ENCODE data around the gene SLCO4A1.

SLCO4A1 gene

GRCh38 chr20:62642051-62642665 lies at the start of gene SLCO4A1:
Gene SLCO4A1 (plus strand): TSS chr20:62642503. CDS start chr20:62656455, 13,952 bp downstream.
- peak; percentile 65 for DNase-seq

- DNase-seq: no peak
These were observed 49.7 kb upstream of the SLCO4A1 start for GRCh38 chr20:62592506-62593177.

- DNase-seq: no peak
These were observed 48.7 kb upstream of the SLCO4A1 start for GRCh38 chr20:62593616-62594015.

- DNase-seq: no peak
These were observed 47.2 kb upstream of the SLCO4A1 start for GRCh38 chr20:62595069-62595468.

GRCh38 chr20:62595491-62595890 lies 46.8 kb upstream of the SLCO4A1 start:
- DNase-seq: peak; percentile 63

GRCh38 chr20:62596486-62596885 lies 45.8 kb upstream of the SLCO4A1 start:
- no peak for DNase-seq

GRCh38 chr20:62596921-62597320 lies 45.4 kb upstream of the SLCO4A1 start:
- DNase-seq: no peak

- DNase-seq: no peak
These were observed 44.7 kb upstream of the SLCO4A1 start for GRCh38 chr20:62597416-62598115.

GRCh38 chr20:62598761-62599194 lies 43.5 kb upstream of the SLCO4A1 start:
- peak; percentile 89 for DNase-seq

- DNase-seq: no peak
These were observed 42.8 kb upstream of the SLCO4A1 start for GRCh38 chr20:62599216-62600110.

- no peak for DNase-seq
These were observed 41.1 kb upstream of the SLCO4A1 start for GRCh38 chr20:62601172-62601571.

GRCh38 chr20:62601714-62602113 lies 40.6 kb upstream of the SLCO4A1 start:
- DNase-seq: no peak

- DNase-seq: peak; percentile 93
These were observed 39.8 kb upstream of the SLCO4A1 start for GRCh38 chr20:62602550-62602949.

GRCh38 chr20:62603021-62603906 lies 39.0 kb upstream of the SLCO4A1 start:
- peak; percentile 98 for DNase-seq

- DNase-seq: no peak
These were observed 38.2 kb upstream of the SLCO4A1 start for GRCh38 chr20:62603907-62604785.

- DNase-seq: no peak
These were observed 37.5 kb upstream of the SLCO4A1 start for GRCh38 chr20:62604796-62605195.

- DNase-seq: no peak
These were observed 36.9 kb upstream of the SLCO4A1 start for GRCh38 chr20:62605236-62605943.

- DNase-seq: peak; percentile 54
These were observed 36.3 kb upstream of the SLCO4A1 start for GRCh38 chr20:62606016-62606415.

GRCh38 chr20:62606551-62607201 lies 35.6 kb upstream of the SLCO4A1 start:
- no peak for DNase-seq

Data from inflammatory macrophage treated with lipopolysaccharide for 4 hours (primary cell).